Stimulated activated CD4-positive, alpha-beta T cell treated with anti-CD3 and anti-CD28 coated beads, Interleukin-4, amount 100 ng/mL, for 24 hours (primary cell): ENCODE data around the gene OMA1.
"Not testable (repeated sequence)": the region's sequence is repeated elsewhere in the genome, so short reads cannot be mapped to it uniquely, and the experiment has no call there.

Experiments used
- DNase-seq: peaks from one replicate; pipeline ENCODE4 v3.0.0-alpha.2; 2020

The OMA1 gene

GRCh38 chr1:58573705-58574591, 27.4 kb upstream of the OMA1 start:
- DNase-seq: peak; percentile 58

GRCh38 chr1:58573138-58573537, 26.6 kb upstream of the OMA1 start:
- no peak for DNase-seq

GRCh38 chr1:58572690-58573089, 26.2 kb upstream of the OMA1 start:
- no peak for DNase-seq

- DNase-seq: no peak
Observed at GRCh38 chr1:58571616-58572015, 25.1 kb upstream of the OMA1 start.

- no peak for DNase-seq
Observed at GRCh38 chr1:58570817-58571216, 24.3 kb upstream of the OMA1 start.

- no peak for DNase-seq
Observed at GRCh38 chr1:58570094-58570493, 23.6 kb upstream of the OMA1 start.

GRCh38 chr1:58568911-58569310, 22.4 kb upstream of the OMA1 start:
- DNase-seq: no peak

GRCh38 chr1:58568271-58568860, 21.8 kb upstream of the OMA1 start:
- DNase-seq: no peak

GRCh38 chr1:58566339-58566738, 19.8 kb upstream of the OMA1 start:
- DNase-seq: no peak

- not testable (repeated sequence) for DNase-seq
Observed at GRCh38 chr1:58563715-58564114, 17.2 kb upstream of the OMA1 start.

GRCh38 chr1:58561633-58562032, 15.1 kb upstream of the OMA1 start:
- no peak for DNase-seq

GRCh38 chr1:58555393-58555792, 8.9 kb upstream of the OMA1 start:
- no peak for DNase-seq

- DNase-seq: no peak
Observed at GRCh38 chr1:58551186-58552140, 4.9 kb upstream of the OMA1 start.

- not testable (repeated sequence) for DNase-seq
Observed at GRCh38 chr1:58549291-58549690, 2.8 kb upstream of the OMA1 start.

GRCh38 chr1:58548371-58548770, 1.8 kb upstream of the OMA1 start:
- no peak for DNase-seq

- peak; percentile 79 for DNase-seq
Observed at GRCh38 chr1:58545591-58546519, 671 bp downstream of the OMA1 start.

- DNase-seq: no peak
Observed at GRCh38 chr1:58543260-58543659, 3.3 kb downstream of the OMA1 start.

- DNase-seq: no peak
Observed at GRCh38 chr1:58539553-58539952, 7.0 kb downstream of the OMA1 start.

- DNase-seq: no peak
Observed at GRCh38 chr1:58538821-58539220, 7.7 kb downstream of the OMA1 start.

- not testable (repeated sequence) for DNase-seq
Observed at GRCh38 chr1:58531842-58532241, 14.7 kb downstream of the OMA1 start.

- no peak for DNase-seq
Observed at GRCh38 chr1:58529284-58529683, 17.2 kb downstream of the OMA1 start.

- DNase-seq: no peak
Observed at GRCh38 chr1:58528518-58528917, 18.0 kb downstream of the OMA1 start.
